PC-9 (cell line): ENCODE data around the gene HS6ST1. TPM values are rescaled to one million over a fixed set of nuclear protein-coding genes. Genes with fewer than 3 reads are reported as not detected.

Experiments used
- BruUV-seq: library from RNA; stranded (reverse); fragments of 400-500 nt; replicated peaks from 2 replicates; lab custom pipeline; 2021; lab: Mats Ljungman, UMichigan
- CTCF ChIA-PET: fragments of 300-600 bp; sonication (Branson Sonifier 250); formaldehyde crosslinking; loops from one replicate; lab custom pipeline; 2022; ENCODE audit warnings: antibody characterized with exemption; lab: Charles Lee
- POLR2A ChIA-PET: fragments of 300-600 bp; sonication (Branson Sonifier 250); formaldehyde crosslinking; loops from one replicate; lab custom pipeline; 2022; ENCODE audit warnings: antibody characterized with exemption; ENCODE audit not compliant: unreplicated experiment; lab: Charles Lee
- DNase-seq, 2 experiments: peaks; one replicate each; pipeline versions ENCODE4 v3.0.0 to v3.0.0-alpha.2; 2015 to 2022; ENCODE audit warnings: mixed read lengths in 1 of 2
- H2AFZ ChIP-seq: fragments of 200-600 bp; sonication (generic); 2 replicates; pipeline ENCODE4 v1.8.1; 2017; ENCODE audit warnings: antibody characterized with exemption
- H3F3A ChIP-seq: fragments of 200-600 bp; sonication (generic); 2 replicates; pipeline ENCODE4 v1.8.1; 2017; ENCODE audit warnings: antibody characterized with exemption, mild to moderate bottlenecking, low read depth; ENCODE audit not compliant: insufficient read depth
- H3K27ac ChIP-seq: fragments of 200-600 bp; sonication (generic); 2 replicates; pipeline ENCODE4 v1.6.1; 2016; ENCODE audit warnings: mixed run types
- H3K27me3 ChIP-seq: fragments of 200-600 bp; sonication (generic); 2 replicates; pipeline ENCODE4 v1.6.1; 2016; ENCODE audit warnings: low read depth, mixed run types; ENCODE audit not compliant: insufficient read depth
- H3K36me3 ChIP-seq: fragments of 200-600 bp; sonication (generic); 2 replicates; pipeline ENCODE4 v1.6.1; 2016; ENCODE audit warnings: low read depth, mixed run types
- H3K4me1 ChIP-seq: fragments of 200-600 bp; sonication (generic); replicated peaks from 2 replicates; pipeline ENCODE4 v1.6.1; 2016; ENCODE audit warnings: mixed run types; ENCODE audit not compliant: insufficient read depth
- H3K4me2 ChIP-seq: fragments of 200-600 bp; sonication (generic); 2 replicates; pipeline ENCODE4 v1.6.1; 2017; ENCODE audit warnings: mixed run types
- H3K4me3 ChIP-seq: fragments of 200-600 bp; sonication (generic); 2 replicates; pipeline ENCODE4 v1.6.1; 2016; ENCODE audit warnings: mixed run types
- H3K79me2 ChIP-seq: fragments of 200-600 bp; sonication (generic); 2 replicates; pipeline ENCODE4 v1.6.1; 2017; ENCODE audit warnings: low read depth, mixed run types
- H3K9me2 ChIP-seq: fragments of 200-600 bp; sonication (generic); 2 replicates; pipeline ENCODE4 v1.8.1; 2017; ENCODE audit warnings: mild to moderate bottlenecking; ENCODE audit not compliant: insufficient read depth
- H3K9me3 ChIP-seq: fragments of 200-600 bp; sonication (generic); 2 replicates; pipeline ENCODE4 v1.8.1; 2016; ENCODE audit warnings: low read depth; ENCODE audit not compliant: insufficient read depth
- H4K20me1 ChIP-seq: fragments of 200-600 bp; sonication (generic); 2 replicates; pipeline ENCODE4 v1.8.1; 2017; ENCODE audit not compliant: insufficient read depth
- CTCF ChIP-seq: fragments of 200-600 bp; sonication (generic); conservative IDR thresholded peaks from 2 replicates; pipeline ENCODE4 v1.6.1; 2017; ENCODE audit warnings: mixed run types, antibody characterized with exemption, mild to moderate bottlenecking, moderate library complexity
- EZH2 ChIP-seq: fragments of 200-600 bp; sonication (generic); IDR thresholded peaks from 2 replicates; pipeline ENCODE4 v1.8.0; 2017; ENCODE audit warnings: antibody characterized with exemption, low read depth
- intact Hi-C: fragments of 100-400 bp; cut with micrococcal nuclease; formaldehyde crosslinking; loops from one replicate; pipeline ENCODE4 v1.10.0; 2022; ENCODE audit not compliant: unreplicated experiment
- total RNA-seq: library from RNA; stranded (reverse); gene quantifications from 2 replicates; pipeline ENCODE4 v1.2.3, GENCODE V29; 2021

The HS6ST1 gene
- total RNA-seq, 1 experiment from 2014 or later, result 20.2 TPM

DNA sequence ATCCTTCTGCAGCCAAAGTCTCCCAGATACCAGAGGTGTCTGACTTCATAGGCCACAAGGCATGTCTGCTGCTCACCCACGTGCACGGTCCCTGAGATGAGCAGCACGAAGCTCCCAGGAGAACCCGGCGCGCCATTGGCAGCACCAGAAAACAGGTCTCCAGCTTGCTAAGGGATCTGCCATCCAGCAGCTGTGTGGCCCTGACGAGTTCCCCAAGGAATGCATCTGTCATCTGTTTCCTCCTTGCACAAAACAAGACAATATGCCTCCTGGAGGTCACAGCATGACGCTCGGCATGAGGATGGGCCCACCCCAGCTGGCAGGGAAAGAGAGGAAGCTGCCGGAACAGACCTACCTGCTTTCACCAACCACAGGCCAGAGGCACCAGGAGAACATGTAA lies 29.2 kb downstream of the HS6ST1 start:
- Histone ChIP-seq H3K4me2 (no peak overlapping the region), H3K36me3 (no peaks in the 10 kb centered on the region), H3K4me3 (no peak overlapping the region), H3K27ac (no peak overlapping the region), H3K27me3 (no peaks in the 10 kb centered on the region), H4K20me1 (peaks cover 55% of the 10 kb centered on the region), H3K9me2 (no peaks in the 10 kb centered on the region), H3K9me3 (no peaks in the 10 kb centered on the region), H2AFZ (no peak overlapping the region), H3F3A (no peaks in the 10 kb centered on the region; the same call in 1 of the 2 replicates), H3K4me1 (no peaks in the 10 kb centered on the region), H3K79me2 (peaks cover 25% of the 10 kb centered on the region)
- POLR2A ChIA-PET, result interaction anchor here (0.6 kb wide), 1 partner anchor 1072 kb away, joined by 3 read pairs; no protein-coding TSS in a partner anchor
- intact Hi-C loops, result no loop called here
- TF ChIP-seq CTCF (no peak), EZH2 (no peak)
- BruUV-seq, result no TSS peak
- DNase-seq, result no peak
- CTCF ChIA-PET, result no interaction called here

GRCh38 chr2:128288781-128289180 lies 29.9 kb downstream of the HS6ST1 start:
- TF ChIP-seq EZH2 (no peak), CTCF (no peak)
- Histone ChIP-seq H3K27ac (no peak overlapping the region), H3K4me1 (no peaks in the 10 kb centered on the region), H3K9me3 (no peaks in the 10 kb centered on the region), H3K4me2 (no peak overlapping the region), H4K20me1 (peaks cover 55% of the 10 kb centered on the region), H3K79me2 (peaks cover 25% of the 10 kb centered on the region), H2AFZ (no peak overlapping the region), H3K4me3 (no peak overlapping the region), H3K9me2 (no peaks in the 10 kb centered on the region), H3F3A (no peaks in the 10 kb centered on the region; the same call in 1 of the 2 replicates), H3K36me3 (no peaks in the 10 kb centered on the region), H3K27me3 (no peaks in the 10 kb centered on the region)
- intact Hi-C loops, result no loop called here
- no peak for DNase-seq
- ChIA-PET POLR2A (interaction anchor here (0.6 kb wide), 1 partner anchor 1071 kb away, joined by 3 read pairs; no protein-coding TSS in a partner anchor), CTCF (no interaction called here)
- BruUV-seq, result no TSS peak

GRCh38 chr2:128287780-128288735 lies 30.6 kb downstream of the HS6ST1 start:
- no peaks in the 10 kb centered on the region for H3K27me3 ChIP-seq
- DNase-seq, result no peak
- TF ChIP-seq CTCF (no peak), EZH2 (no peak)
- H3K9me2 ChIP-seq, result no peaks in the 10 kb centered on the region
- peaks cover 49% of the 10 kb centered on the region for H4K20me1 ChIP-seq
- H3F3A ChIP-seq, result no peaks in the 10 kb centered on the region; the same call in 1 of the 2 replicates
- POLR2A ChIA-PET, result no interaction called here
- no peaks in the 10 kb centered on the region for H3K36me3 ChIP-seq
- CTCF ChIA-PET, result no interaction called here
- no peak overlapping the region for H2AFZ ChIP-seq
- H3K9me3 ChIP-seq, result no peaks in the 10 kb centered on the region
- BruUV-seq, result no TSS peak
- peaks cover 25% of the 10 kb centered on the region for H3K79me2 ChIP-seq
- intact Hi-C loops, result no loop called here
- H3K4me3 ChIP-seq, result no peak overlapping the region
- H3K4me1 ChIP-seq, result no peaks in the 10 kb centered on the region
- no peak overlapping the region for H3K4me2 ChIP-seq
- H3K27ac ChIP-seq, result no peak overlapping the region
